Glutamatergic neuron (in vitro differentiated cells): ENCODE data around the gene ETS1. TPM values are rescaled to one million over a fixed set of nuclear protein-coding genes. Genes with fewer than 3 reads are reported as not detected.

Experiments used
- DNase-seq: peaks from one replicate; pipeline ENCODE4 v3.0.0; 2022
- H3K27ac Mint-ChIP-seq: one replicate; pipeline ENCODE4 v1.8.0; 2020; ENCODE audit warnings: mild to moderate bottlenecking, mixed read lengths, inconsistent platforms; ENCODE audit not compliant: unreplicated experiment
- H3K27me3 Mint-ChIP-seq: one replicate; pipeline ENCODE4 v1.8.0; 2020; ENCODE audit warnings: mild to moderate bottlenecking, moderate library complexity, mixed read lengths, inconsistent platforms; ENCODE audit not compliant: unreplicated experiment
- H3K36me3 Mint-ChIP-seq: one replicate; pipeline ENCODE4 v1.8.0; 2020; ENCODE audit warnings: mild to moderate bottlenecking, mixed read lengths, inconsistent platforms; ENCODE audit not compliant: unreplicated experiment
- H3K4me1 Mint-ChIP-seq: one replicate; pipeline ENCODE4 v1.8.0; 2020; ENCODE audit warnings: mild to moderate bottlenecking, low read depth, mixed read lengths, inconsistent platforms; ENCODE audit not compliant: unreplicated experiment
- H3K4me3 Mint-ChIP-seq: one replicate; pipeline ENCODE4 v1.8.0; 2020; ENCODE audit warnings: mild to moderate bottlenecking, mixed read lengths, inconsistent platforms; ENCODE audit not compliant: unreplicated experiment
- H3K9me3 Mint-ChIP-seq: one replicate; pipeline ENCODE4 v1.8.0; 2020; ENCODE audit warnings: mild to moderate bottlenecking, moderate library complexity, mixed read lengths, inconsistent platforms; ENCODE audit not compliant: unreplicated experiment
- CTCF ChIP-seq: fragments of 200-600 bp; sonication (generic); IDR thresholded peaks from one replicate; pipeline ENCODE4 v1.5.0; 2021; ENCODE audit not compliant: partially characterized antibody, unreplicated experiment
- total RNA-seq: library from RNA; stranded (reverse); fragmentation: NEBNext Ultra II Directional; extraction: Animal tissue kit (Norgen Biotek cat#: 25700); gene quantifications from one replicate; pipeline ENCODE4 v1.2.1, GENCODE V29; 2021; ENCODE audit not compliant: unreplicated experiment

The ETS1 gene
- total RNA-seq, 1 donor from 2014 or later, result 1.0 TPM

- Mint-ChIP-seq H3K27me3 (no peaks in the 10 kb centered on the region), H3K4me3 (no peak overlapping the region), H3K9me3 (no peaks in the 10 kb centered on the region), H3K4me1 (no peaks in the 10 kb centered on the region), H3K36me3 (no peaks in the 10 kb centered on the region), H3K27ac (no peak overlapping the region)
- no peak for DNase-seq
- TF ChIP-seq CTCF, result no peak
Measured at GRCh38 chr11:128599729-128600128, 12.4 kb upstream of the ETS1 start.

- no peaks in the 10 kb centered on the region for H3K36me3 Mint-ChIP-seq
- no peaks in the 10 kb centered on the region for H3K27me3 Mint-ChIP-seq
- no peak for DNase-seq
- H3K9me3 Mint-ChIP-seq, result no peaks in the 10 kb centered on the region
- H3K4me1 Mint-ChIP-seq, result no peaks in the 10 kb centered on the region
- H3K4me3 Mint-ChIP-seq, result no peak overlapping the region
- no peak for TF ChIP-seq CTCF
- no peak overlapping the region for H3K27ac Mint-ChIP-seq
Measured at GRCh38 chr11:128598506-128599150, 11.3 kb upstream of the ETS1 start.

GRCh38 chr11:128598096-128598495 lies 10.7 kb upstream of the ETS1 start:
- Mint-ChIP-seq H3K4me1 (no peaks in the 10 kb centered on the region), H3K27me3 (no peaks in the 10 kb centered on the region), H3K36me3 (no peaks in the 10 kb centered on the region), H3K27ac (no peak overlapping the region), H3K9me3 (no peaks in the 10 kb centered on the region), H3K4me3 (no peak overlapping the region)
- TF ChIP-seq CTCF, result no peak
- no peak for DNase-seq

GRCh38 chr11:128597209-128597608 lies 9.9 kb upstream of the ETS1 start:
- no peak for TF ChIP-seq CTCF
- H3K36me3 Mint-ChIP-seq, result no peaks in the 10 kb centered on the region
- no peaks in the 10 kb centered on the region for H3K27me3 Mint-ChIP-seq

GRCh38 chr11:128596250-128596649 lies 8.9 kb upstream of the ETS1 start:
- H3K4me3 Mint-ChIP-seq, result no peak overlapping the region
- H3K36me3 Mint-ChIP-seq, result no peaks in the 10 kb centered on the region
- H3K4me1 Mint-ChIP-seq, result no peaks in the 10 kb centered on the region
- TF ChIP-seq CTCF, result no peak
- no peaks in the 10 kb centered on the region for H3K9me3 Mint-ChIP-seq
- H3K27ac Mint-ChIP-seq, result no peak overlapping the region
- no peaks in the 10 kb centered on the region for H3K27me3 Mint-ChIP-seq
- DNase-seq, result no peak

More at GRCh38 chr11:128597209-128597608, 9.9 kb upstream of the ETS1 start:
- H3K4me1 Mint-ChIP-seq, result no peaks in the 10 kb centered on the region
- no peak overlapping the region for H3K4me3 Mint-ChIP-seq
- no peak for DNase-seq
- H3K9me3 Mint-ChIP-seq, result no peaks in the 10 kb centered on the region
- no peak overlapping the region for H3K27ac Mint-ChIP-seq
